Esophagus muscularis mucosa (tissue), 4 donors: ENCODE measurements around the gene EHBP1. TPM values are rescaled to one million over a fixed set of nuclear protein-coding genes. Genes with fewer than 3 reads are reported as not detected.

ENCODE experiments used
- DNase-seq: peaks from one replicate; pipeline ENCODE4 v3.0.0-alpha.2; 2017; ENCODE audit errors: extremely low spot score
- H3K27ac ChIP-seq, 4 donors: fragments of 200-600 bp; sonication (generic); replicated peaks in 1 of 4; 1 replicate in 3 of 4; 2 replicates in 1 of 4; pipeline ENCODE4 v1.5.1; 2016 to 2019; ENCODE audit warnings: mild to moderate bottlenecking in 1 of 4
- H3K27me3 ChIP-seq, 4 donors: fragments of 200-600 bp; sonication (generic); one replicate each; pipeline versions ENCODE4 v1.5.1 to v1.6.0; 2016 to 2019
- H3K36me3 ChIP-seq, 4 donors: fragments of 200-600 bp; sonication (generic); one replicate each; pipeline ENCODE4 v1.5.1; 2016 to 2019
- H3K4me1 ChIP-seq, 4 donors: fragments of 200-600 bp; sonication (generic); one replicate each; pipeline ENCODE4 v1.5.1; 2016 to 2019
- H3K4me3 ChIP-seq, 4 donors: fragments of 200-600 bp; sonication (generic); 1 replicate in 2 of 4; 2 replicates in 2 of 4; pipeline ENCODE4 v1.5.1; 2016 to 2019; ENCODE audit warnings: mild to moderate bottlenecking in 4 of 4, moderate library complexity in 1 of 4
- H3K9me3 ChIP-seq, 4 donors: fragments of 200-600 bp; sonication (generic); 1 replicate in 3 of 4; 2 replicates in 1 of 4; pipeline ENCODE4 v1.5.1; 2016 to 2019
- CTCF ChIP-seq, 3 experiments: fragments of 200-600 bp in 2 of 3; fragments of 450-650 bp in 1 of 3; sonication (generic) in 2 of 3; IDR thresholded peaks; one replicate each; pipeline ENCODE4 v1.5.1; 2017 to 2019; ENCODE audit warnings: antibody characterized with exemption in 3 of 3, mild to moderate bottlenecking in 2 of 3, moderate library complexity in 1 of 3
- EP300 ChIP-seq: sonication (generic); formaldehyde crosslinking; IDR thresholded peaks from one replicate; pipeline ENCODE4 v1.6.1; 2017; ENCODE audit warnings: antibody characterized with exemption
- POLR2A ChIP-seq: fragments of 450-650 bp; IDR thresholded peaks from one replicate; pipeline ENCODE4 v1.6.1; 2017; ENCODE audit warnings: antibody characterized with exemption, moderate library complexity, mild to moderate bottlenecking, low read depth
- POLR2AphosphoS5 ChIP-seq, 2 donors: sonication (generic); formaldehyde crosslinking; IDR thresholded peaks; one replicate each; pipeline ENCODE4 v1.6.1; 2017; ENCODE audit warnings: antibody characterized with exemption in 2 of 2
- WGBS: methylation state at CpG from one replicate; pipeline ENCODE4 v1.1.5; 2018; 5-methylcytosine and 5-hydroxymethylcytosine counted together
- intact Hi-C: fragments of 100-400 bp; cut with DNase I; formaldehyde crosslinking; loops from one replicate; pipeline ENCODE4 v1.15.1; 2023
- total RNA-seq, 4 donors: library from RNA; depleted of rRNA; stranded (reverse); fragments of >200 nt; gene quantifications; one replicate each; pipeline versions ENCODE4 v1.1.0 to v1.2.1, GENCODE V29; 2016

EHBP1 gene
- total RNA-seq, 4 donors from 2014 or later = 103 to 199 (median 151) TPM

- Histone ChIP-seq H3K27me3 (no peaks in the 10 kb centered on the region), H3K9me3 (no peaks in the 10 kb centered on the region), H3K4me1 (no peaks in the 10 kb centered on the region), H3K27ac (no peak overlapping the region), H3K4me3 (no peak overlapping the region), H3K36me3 (peaks cover 0 to 32% (median 12%) of the 10 kb centered on the region in 4 donors)
- no peak for DNase-seq
- intact Hi-C loops = no loop called here
- TF ChIP-seq POLR2A (no peak), CTCF (IDR thresholded peaks at IDR 0.05) (no peak), EP300 (no peak), POLR2AphosphoS5 (IDR thresholded peaks at IDR 0.05) (no peak)
These were observed 217.7 kb downstream of the EHBP1 start for GRCh38 chr2:62923242-62923641.

- Histone ChIP-seq H3K27ac (no peak overlapping the region), H3K9me3 (no peaks in the 10 kb centered on the region), H3K27me3 (no peaks in the 10 kb centered on the region), H3K4me3 (no peak overlapping the region), H3K36me3 (peaks cover 0 to 32% (median 12%) of the 10 kb centered on the region in 4 donors), H3K4me1 (no peaks in the 10 kb centered on the region)
- intact Hi-C loops = no loop called here
- TF ChIP-seq POLR2A = no peak
- no peak for TF ChIP-seq CTCF (IDR thresholded peaks at IDR 0.05)
- TF ChIP-seq EP300 = no peak
- TF ChIP-seq POLR2AphosphoS5 (IDR thresholded peaks at IDR 0.05) = no peak
- no peak for DNase-seq
- no CpG with 5 or more reads among the region's 2 CpGs for WGBS
These were observed 218.4 kb downstream of the EHBP1 start for GRCh38 chr2:62923881-62924280.

- intact Hi-C loops = no loop called here
- H3K27ac ChIP-seq = no peak overlapping the region
- no peaks in the 10 kb centered on the region for H3K27me3 ChIP-seq
- H3K4me1 ChIP-seq = no peaks in the 10 kb centered on the region
- no peak for TF ChIP-seq CTCF (IDR thresholded peaks at IDR 0.05)
- peaks cover 0 to 9% (median 7%) of the 10 kb centered on the region in 4 donors for H3K36me3 ChIP-seq
- H3K4me3 ChIP-seq = no peak overlapping the region
- WGBS = 92% methylated on average over 2 of the region's 2 CpGs
- DNase-seq = no peak
- no peaks in the 10 kb centered on the region for H3K9me3 ChIP-seq
These were observed 222.5 kb downstream of the EHBP1 start for GRCh38 chr2:62928015-62928414.

- H3K4me3 ChIP-seq = no peak overlapping the region
- TF ChIP-seq POLR2A (no peak), POLR2AphosphoS5 (IDR thresholded peaks at IDR 0.05) (no peak), EP300 (no peak), CTCF (IDR thresholded peaks at IDR 0.05) (no peak)
- intact Hi-C loops = no loop called here
- no peaks in the 10 kb centered on the region for H3K4me1 ChIP-seq
- DNase-seq = no peak
- no peaks in the 10 kb centered on the region for H3K27me3 ChIP-seq
- no peaks in the 10 kb centered on the region for H3K9me3 ChIP-seq
- no peaks in the 10 kb centered on the region for H3K36me3 ChIP-seq
- no peak overlapping the region for H3K27ac ChIP-seq
- 98% methylated on average over 3 of the region's 3 CpGs for WGBS
These were observed 226.0 kb downstream of the EHBP1 start for GRCh38 chr2:62931536-62931935.

GRCh38 chr2:62933398-62933917 is 227.9 kb downstream of the EHBP1 start:
- WGBS = 71% methylated on average over 2 of the region's 2 CpGs
- H3K36me3 ChIP-seq = no peaks in the 10 kb centered on the region
- peaks cover 0 to 5% (median 2%) of the 10 kb centered on the region in 4 donors for H3K4me1 ChIP-seq
- no peak overlapping the region for H3K27ac ChIP-seq
- DNase-seq = no peak
- no peaks in the 10 kb centered on the region for H3K9me3 ChIP-seq
- intact Hi-C loops = no loop called here
- H3K4me3 ChIP-seq = no peak overlapping the region
- no peaks in the 10 kb centered on the region for H3K27me3 ChIP-seq
- no peak for TF ChIP-seq EP300
- no peak for TF ChIP-seq POLR2AphosphoS5 (IDR thresholded peaks at IDR 0.05)
- TF ChIP-seq CTCF (IDR thresholded peaks at IDR 0.05) = no peak
- no peak for TF ChIP-seq POLR2A
